Lung microvascular endothelial cell (primary cell): ENCODE measurements around the gene NEUROD6. TPM values are rescaled to one million over a fixed set of nuclear protein-coding genes. Genes with fewer than 3 reads are reported as not detected.

Source experiments
- DNase-seq, 2 donors: peaks; one replicate each; pipeline versions ENCODE4 v3.0.0 to v3.0.0-alpha.2; 2010; ENCODE audit warnings: low read depth in 2 of 2
- total RNA-seq: library from RNA; depleted of rRNA; stranded (reverse); fragments of >200 nt; gene quantifications from 2 replicates; pipeline ENCODE4 v1.2.1, GENCODE V29; 2014

NEUROD6 gene
- total RNA-seq, 1 donor from 2014 or later, result not detected

GRCh38 chr7:31335161-31335856, 5.2 kb downstream of the NEUROD6 start:
- no peak for DNase-seq

GRCh38 chr7:31333291-31333690, 7.2 kb downstream of the NEUROD6 start:
- DNase-seq, result no peak

GRCh38 chr7:31327071-31327470, 13.5 kb downstream of the NEUROD6 start:
- DNase-seq, result no peak

GRCh38 chr7:31326416-31326815, 14.1 kb downstream of the NEUROD6 start:
- DNase-seq, result no peak

GRCh38 chr7:31323101-31323500, 17.4 kb downstream of the NEUROD6 start:
- no peak for DNase-seq

DNA sequence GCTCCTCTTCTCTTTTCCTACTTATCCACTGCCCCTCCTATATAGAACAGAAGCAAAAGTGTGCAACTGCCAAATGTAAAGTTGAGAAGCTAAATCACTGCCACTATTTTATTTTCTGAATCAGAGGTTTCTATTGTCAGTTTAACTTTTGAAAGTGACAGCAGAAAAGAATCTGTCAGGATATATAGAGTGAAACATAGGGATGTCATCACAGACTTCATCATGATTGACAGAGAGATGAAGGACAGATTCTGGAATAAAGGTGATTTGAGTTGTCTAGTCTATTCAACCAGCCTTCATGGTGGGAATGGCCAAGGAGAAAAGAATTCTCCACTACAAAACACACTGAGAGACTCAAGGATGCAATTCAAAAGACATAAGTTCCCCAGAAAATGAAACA, 19.9 kb downstream of the NEUROD6 start:
- no peak for DNase-seq

- DNase-seq, result no peak
These were observed 22.2 kb downstream of the NEUROD6 start for GRCh38 chr7:31318313-31318712.

GRCh38 chr7:31316876-31317275, 23.6 kb downstream of the NEUROD6 start:
- no peak for DNase-seq

GRCh38 chr7:31315758-31316157, 24.8 kb downstream of the NEUROD6 start:
- no peak for DNase-seq

- no peak for DNase-seq
These were observed 25.7 kb downstream of the NEUROD6 start for GRCh38 chr7:31314781-31315180.

- no peak for DNase-seq
These were observed 27.6 kb downstream of the NEUROD6 start for GRCh38 chr7:31312889-31313288.

DNA sequence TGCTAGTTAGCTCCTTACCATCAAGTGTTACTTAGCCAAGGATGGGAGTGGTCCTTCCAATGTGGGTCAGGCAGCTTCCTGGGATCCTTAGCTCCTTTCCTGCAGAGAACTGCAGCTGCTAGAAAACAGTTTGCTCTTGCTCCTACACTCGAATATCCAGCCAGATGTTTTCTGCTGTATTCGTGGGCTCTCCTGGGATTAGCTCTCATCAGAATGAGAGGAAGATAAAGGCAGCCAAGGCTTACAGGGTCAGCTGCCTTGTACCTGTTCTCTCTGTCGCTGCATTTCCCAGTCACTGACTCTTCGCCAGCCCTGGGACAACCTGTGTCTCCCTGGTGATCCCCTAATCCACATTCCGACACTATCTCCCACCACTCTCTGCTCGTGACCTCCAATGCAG, 29.0 kb downstream of the NEUROD6 start:
- no peak for DNase-seq

DNA sequence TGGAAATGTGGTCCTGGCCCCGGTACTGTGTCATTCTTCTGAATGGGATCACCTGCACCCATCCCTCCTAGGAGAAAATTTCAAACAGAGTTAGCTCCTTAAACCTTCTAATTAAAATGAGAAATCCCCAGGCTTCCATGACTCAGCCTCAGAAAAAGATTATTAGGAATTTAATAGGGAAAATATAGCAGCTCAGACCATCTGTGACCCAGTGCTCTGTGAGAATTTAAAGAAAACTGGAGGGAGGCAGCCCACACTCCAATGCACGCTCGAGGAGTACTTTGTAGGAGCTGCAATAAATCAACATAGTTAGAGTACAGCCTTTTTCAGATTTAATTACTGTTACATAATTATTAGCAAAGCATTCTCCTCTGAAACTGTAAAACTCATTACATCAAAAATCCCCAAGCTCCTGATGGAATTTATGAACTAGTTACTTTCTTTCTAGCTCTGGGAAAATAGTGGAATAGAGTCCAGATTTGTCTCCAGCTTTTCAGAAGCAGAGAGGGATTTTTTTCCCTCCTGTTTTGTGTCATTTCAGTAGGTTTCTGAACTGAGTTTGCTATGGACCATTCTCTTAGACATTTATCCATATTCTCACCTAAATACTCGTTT, 30.1 kb downstream of the NEUROD6 start:
- no peak for DNase-seq

DNA sequence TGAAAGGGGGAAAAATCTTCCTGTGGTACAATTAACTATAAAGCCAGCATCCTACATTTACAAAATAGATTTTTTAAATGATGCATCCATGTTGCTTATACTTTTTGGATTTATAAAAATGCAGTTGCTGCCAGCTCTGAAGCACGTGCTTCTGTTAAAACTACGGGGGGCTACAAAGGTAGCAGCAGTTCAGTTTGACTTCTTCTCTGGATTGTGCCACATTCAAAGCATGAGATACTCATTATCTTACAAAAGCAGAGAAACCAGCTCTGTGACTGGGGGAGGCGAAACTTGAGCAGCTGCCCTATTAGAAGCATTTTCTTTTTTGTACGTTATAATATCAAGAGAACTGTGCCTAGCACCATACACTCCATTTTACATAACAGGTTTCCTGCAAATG, 31.1 kb downstream of the NEUROD6 start:
- no peak for DNase-seq

DNA sequence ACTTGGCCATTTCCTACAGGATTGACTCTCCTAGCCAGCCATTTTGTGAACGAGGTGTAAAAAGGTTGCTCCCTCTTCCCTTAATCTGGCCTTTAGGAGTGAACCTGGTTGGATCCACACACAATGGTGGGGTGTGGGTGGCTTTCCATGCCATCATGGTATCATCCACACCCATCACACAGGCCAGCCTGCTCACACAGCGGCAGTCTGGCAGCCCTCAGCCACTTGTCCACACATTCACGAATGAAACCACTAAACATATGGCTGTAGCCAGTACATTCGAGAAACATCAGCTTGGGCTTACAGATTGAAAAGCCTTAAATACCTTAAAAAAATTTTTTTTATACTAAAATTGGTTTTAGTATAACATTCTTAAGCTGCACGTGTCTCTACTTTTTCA, 31.9 kb downstream of the NEUROD6 start:
- no peak for DNase-seq

GRCh38 chr7:31307972-31308371, 32.6 kb downstream of the NEUROD6 start:
- DNase-seq, result no peak

DNA sequence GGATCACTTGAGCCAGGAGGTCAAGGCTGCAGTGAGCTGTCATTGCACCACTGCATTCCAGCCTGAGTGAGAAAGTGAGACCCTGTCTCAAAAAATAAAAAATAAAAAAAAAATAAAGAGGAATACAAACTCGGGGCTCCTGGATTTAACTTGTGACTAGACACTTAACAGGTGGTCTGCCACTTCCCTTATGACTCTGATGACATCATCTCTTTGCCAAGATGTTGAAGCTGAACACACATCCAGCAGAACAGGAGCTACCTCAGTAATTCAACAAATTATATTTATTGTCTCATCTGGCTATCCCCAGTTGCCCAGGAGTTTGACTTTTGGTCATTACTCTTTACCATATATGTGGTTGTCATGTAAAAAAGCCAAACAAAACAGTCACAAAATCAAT, 35.3 kb downstream of the NEUROD6 start:
- no peak for DNase-seq

DNA sequence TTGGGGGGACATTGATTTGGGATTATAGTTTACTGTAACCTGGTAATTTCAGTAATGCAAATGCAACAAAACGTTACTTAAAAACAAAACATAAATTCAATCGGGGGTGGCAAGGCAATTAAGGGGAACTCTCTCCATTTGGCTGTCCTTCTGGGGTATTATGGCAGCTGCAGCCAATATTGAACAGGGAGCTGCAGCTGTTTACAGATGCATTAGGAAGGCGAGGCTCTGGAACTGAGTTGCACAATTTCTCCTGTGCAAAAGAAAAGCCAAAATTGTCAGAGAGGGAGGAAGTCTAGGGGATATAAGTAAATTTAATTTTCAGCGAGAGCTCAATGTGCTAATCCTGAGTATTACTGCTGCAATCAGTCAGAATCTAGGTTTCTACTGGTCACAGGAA, 36.1 kb downstream of the NEUROD6 start:
- no peak for DNase-seq

GRCh38 chr7:31302356-31302755, 38.2 kb downstream of the NEUROD6 start:
- no peak for DNase-seq

- DNase-seq, result no peak
These were observed 41.2 kb downstream of the NEUROD6 start for GRCh38 chr7:31299336-31299735.

DNA sequence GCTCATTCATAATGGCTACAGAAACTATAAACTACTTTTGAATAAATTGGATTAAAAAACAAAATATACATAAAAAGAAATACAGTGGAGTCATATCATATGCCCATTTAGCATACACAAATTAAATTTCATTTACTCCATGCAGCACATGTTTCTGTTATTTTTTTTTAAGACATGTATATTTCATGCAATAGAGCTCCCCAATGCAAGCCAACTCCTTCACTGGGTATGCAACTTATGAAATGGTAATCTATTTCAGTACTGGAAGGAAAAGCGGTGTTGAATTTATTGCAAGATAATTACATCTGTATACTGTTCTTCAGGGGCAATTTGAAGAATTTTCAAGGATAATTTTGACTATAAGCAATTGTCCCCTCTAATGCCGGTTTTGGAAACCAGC, 49.9 kb downstream of the NEUROD6 start:
- no peak for DNase-seq
